Stomach smooth muscle (tissue), 2 donors: ENCODE results near the gene LMNB1.

Experiments
- H3K27ac ChIP-seq: one replicate; pipeline ENCODE4 v1.7.0; 2013; ENCODE audit warnings: mild to moderate bottlenecking, low read length, inconsistent platforms
- H3K27me3 ChIP-seq, 2 donors: one replicate each; pipeline ENCODE4 v1.7.0; 2013; ENCODE audit warnings: low read length in 2 of 2; ENCODE audit not compliant: insufficient read depth in 2 of 2, control insufficient read depth in 1 of 2
- H3K36me3 ChIP-seq, 2 donors: one replicate each; pipeline ENCODE4 v1.7.0; 2013; ENCODE audit warnings: low read length in 2 of 2; ENCODE audit not compliant: control insufficient read depth in 2 of 2, insufficient read depth in 2 of 2
- H3K4me1 ChIP-seq: one replicate; pipeline ENCODE4 v1.7.0; 2013; ENCODE audit warnings: low read length; ENCODE audit not compliant: control insufficient read depth, insufficient read depth
- H3K4me3 ChIP-seq, 2 donors: one replicate each; pipeline ENCODE4 v1.7.0; 2013; ENCODE audit warnings: low read length in 2 of 2
- H3K9ac ChIP-seq, 2 donors: one replicate each; pipeline ENCODE4 v1.7.0; 2013; ENCODE audit warnings: low read length in 2 of 2, mild to moderate bottlenecking in 1 of 2
- H3K9me3 ChIP-seq, 2 donors: one replicate each; pipeline ENCODE4 v1.7.0; 2013; ENCODE audit warnings: low read length in 2 of 2; ENCODE audit not compliant: control insufficient read depth in 2 of 2
- donor health status: healthy.
- donor health status: Pancreatic carcinoma.

LMNB1 gene

DNA sequence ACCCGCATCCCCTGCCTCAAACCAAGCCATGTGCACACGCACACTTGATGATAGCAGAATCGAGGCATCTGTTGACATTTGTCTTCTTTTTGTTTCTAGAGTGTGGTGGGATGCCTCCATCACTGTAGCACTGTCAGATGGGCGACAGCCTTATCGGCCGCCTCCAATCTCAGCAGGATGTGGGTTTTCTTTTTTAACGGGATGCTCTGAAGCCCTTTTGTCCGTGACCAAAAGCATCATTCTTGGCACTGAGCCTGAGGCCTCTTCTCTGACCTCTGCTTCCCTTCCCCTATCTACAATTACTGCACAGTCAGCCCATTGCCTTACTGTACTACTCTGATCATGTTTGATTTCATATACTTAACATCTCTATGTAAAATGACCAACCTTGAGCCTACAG, 78.3 kb downstream of the LMNB1 start:
- H3K4me1 ChIP-seq = peaks cover 19% of the 10 kb centered on the region
- H3K9me3 ChIP-seq = no peaks in the 10 kb centered on the region
- H3K27ac ChIP-seq = no peak overlapping the region
- H3K9ac ChIP-seq = no peak overlapping the region
- H3K4me3 ChIP-seq = no peak overlapping the region
- no peaks in the 10 kb centered on the region for H3K27me3 ChIP-seq
- H3K36me3 ChIP-seq = no peaks in the 10 kb centered on the region

DNA sequence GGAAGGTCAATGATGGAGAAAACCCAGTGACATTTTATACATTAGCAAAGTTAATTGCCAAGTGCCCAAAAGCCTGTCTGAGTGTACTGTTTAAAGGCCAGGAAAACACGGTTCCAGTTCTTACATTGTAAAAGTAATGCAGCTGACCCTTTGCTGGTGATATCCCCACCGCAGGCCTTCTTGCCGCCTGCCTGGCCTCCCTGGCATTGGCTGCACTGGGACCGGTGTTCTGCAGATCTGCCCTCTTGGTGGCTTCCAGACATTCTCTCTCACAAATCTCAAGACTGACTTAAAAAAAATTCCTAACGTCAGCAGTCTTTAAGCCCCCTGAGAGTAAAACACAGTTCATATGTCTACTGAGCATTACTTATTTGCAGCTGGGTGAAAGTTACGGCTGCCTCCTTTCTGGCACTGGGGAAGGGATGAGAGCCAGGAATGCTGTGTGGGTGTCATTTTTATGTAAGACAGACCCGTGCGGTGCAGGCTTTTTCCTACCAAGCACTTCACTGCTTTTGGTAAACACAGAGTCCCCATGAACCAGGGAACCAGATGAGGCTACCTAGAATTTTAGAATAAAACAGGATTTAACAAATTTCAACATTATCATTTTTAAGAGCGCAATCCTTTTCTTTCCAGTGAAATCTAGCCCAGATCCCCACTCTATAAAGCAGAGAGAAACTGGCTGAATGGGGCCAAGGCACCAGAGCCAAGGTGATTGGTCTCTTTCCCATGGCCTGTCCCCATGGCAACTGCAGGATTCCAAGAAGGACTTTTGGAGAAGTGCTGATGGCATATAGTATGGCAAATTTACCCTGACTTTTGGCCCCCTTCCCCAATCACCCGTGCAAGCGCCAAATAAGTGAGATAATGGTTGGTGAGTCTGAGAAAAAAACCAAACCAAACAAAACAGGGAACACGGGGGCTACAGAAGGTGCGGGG, 80.8 kb downstream of the LMNB1 start:
- Histone ChIP-seq H3K27me3 (no peaks in the 10 kb centered on the region), H3K9ac (no peak overlapping the region), H3K27ac (peak overlapping the region; percentile 58), H3K9me3 (no peaks in the 10 kb centered on the region), H3K36me3 (no peaks in the 10 kb centered on the region), H3K4me3 (peak overlapping the region in 1 of 2 donors; percentile 22), H3K4me1 (peaks cover 14% of the 10 kb centered on the region)

GRCh38 chr5:126858441-126858840, 81.5 kb downstream of the LMNB1 start:
- Histone ChIP-seq H3K4me3 (no peak overlapping the region), H3K4me1 (peaks cover 14% of the 10 kb centered on the region), H3K27me3 (no peaks in the 10 kb centered on the region), H3K27ac (peak overlapping the region; percentile 31), H3K9me3 (no peaks in the 10 kb centered on the region), H3K9ac (no peak overlapping the region), H3K36me3 (no peaks in the 10 kb centered on the region)

DNA sequence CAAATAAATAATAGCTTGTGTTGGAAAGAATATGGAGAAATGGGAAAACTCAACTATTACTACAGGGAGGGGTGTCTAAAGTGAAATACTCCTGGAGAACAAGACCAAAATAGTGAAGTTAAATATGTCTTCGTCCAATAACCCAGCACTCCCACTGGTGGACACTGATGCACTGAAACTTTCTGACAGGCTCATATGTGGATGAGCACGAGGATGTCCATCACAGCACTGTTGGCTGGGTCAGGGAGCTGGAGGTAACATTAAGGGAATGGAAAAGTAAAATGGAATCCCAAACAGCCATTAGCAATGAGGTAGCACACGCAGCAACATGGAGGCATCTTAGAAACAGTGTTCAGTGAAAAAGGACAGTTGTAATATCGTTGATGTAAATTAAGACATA, 86.5 kb downstream of the LMNB1 start:
- H3K9ac ChIP-seq = no peak overlapping the region
- no peak overlapping the region for H3K4me3 ChIP-seq
- peaks cover 2% of the 10 kb centered on the region for H3K4me1 ChIP-seq

DNA sequence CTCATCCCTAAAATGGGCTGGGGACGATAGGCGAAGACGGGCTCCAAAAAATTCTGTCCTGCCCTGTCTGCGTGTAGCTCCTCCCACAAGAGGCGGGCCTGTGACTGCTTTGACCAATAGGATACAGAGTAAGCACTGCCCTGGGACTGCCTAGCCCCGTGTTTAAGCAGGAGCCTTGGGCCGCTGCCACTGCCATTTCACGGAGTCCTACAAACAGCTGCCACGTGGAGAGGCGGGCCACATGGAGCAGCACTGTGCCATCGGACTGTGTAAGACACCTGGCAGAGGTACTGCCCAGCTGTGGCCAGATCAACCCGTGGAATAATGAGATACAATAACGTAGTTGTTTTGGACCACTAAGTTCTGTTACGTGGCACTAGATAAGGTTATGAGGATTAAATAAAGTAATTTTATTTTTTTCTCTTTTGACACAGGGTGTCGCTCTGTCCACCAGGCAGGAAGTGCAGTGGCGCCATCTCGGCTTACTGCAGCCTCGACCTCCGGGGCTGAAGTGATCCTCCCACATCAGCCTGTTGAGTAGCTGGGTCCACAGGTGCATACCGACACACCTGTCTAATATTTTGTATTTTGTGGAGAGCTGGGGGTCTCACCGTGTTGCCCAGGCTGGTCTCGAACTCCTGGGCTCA, 87.2 kb downstream of the LMNB1 start:
- Histone ChIP-seq H3K27me3 (peaks cover 0 to 7% of the 10 kb centered on the region in 2 donors), H3K9me3 (no peaks in the 10 kb centered on the region), H3K4me3 (no peak overlapping the region), H3K27ac (no peak overlapping the region), H3K4me1 (peaks cover 2% of the 10 kb centered on the region), H3K9ac (no peak overlapping the region), H3K36me3 (no peaks in the 10 kb centered on the region)

More for the DNA sequence above, 86.5 kb downstream of the LMNB1 start:
- Histone ChIP-seq H3K36me3 (no peaks in the 10 kb centered on the region), H3K27ac (no peak overlapping the region), H3K9me3 (no peaks in the 10 kb centered on the region), H3K27me3 (peaks cover 0 to under 1% of the 10 kb centered on the region in 2 donors)

DNA sequence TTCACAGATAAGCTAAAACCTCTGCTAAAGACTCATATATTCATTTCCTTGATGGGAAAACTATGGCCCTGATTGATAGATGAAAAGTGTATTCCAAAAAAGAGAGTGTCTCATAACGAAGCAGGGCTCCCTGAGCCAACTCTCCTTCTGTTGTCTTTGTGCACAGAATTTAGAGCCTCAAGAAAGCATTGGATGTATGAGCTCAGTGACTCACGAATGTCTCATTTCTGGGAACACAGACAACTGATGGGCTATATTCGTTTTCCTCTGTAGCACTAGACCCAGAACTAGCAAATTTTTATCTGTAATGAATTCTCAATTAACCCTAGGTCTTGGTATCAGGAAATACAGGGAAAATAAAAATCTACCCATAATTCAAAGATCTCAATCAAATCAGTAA, 88.4 kb downstream of the LMNB1 start:
- peaks cover 3% of the 10 kb centered on the region for H3K4me1 ChIP-seq
- H3K4me3 ChIP-seq = no peak overlapping the region
- no peaks in the 10 kb centered on the region for H3K9me3 ChIP-seq
- no peak overlapping the region for H3K27ac ChIP-seq
- no peaks in the 10 kb centered on the region for H3K36me3 ChIP-seq
- H3K27me3 ChIP-seq = peaks cover 0 to 7% of the 10 kb centered on the region in 2 donors
- no peak overlapping the region for H3K9ac ChIP-seq

- Histone ChIP-seq H3K27ac (no peak overlapping the region), H3K4me3 (no peak overlapping the region), H3K9me3 (no peaks in the 10 kb centered on the region), H3K27me3 (peaks cover 0 to 7% of the 10 kb centered on the region in 2 donors), H3K4me1 (peaks cover 3% of the 10 kb centered on the region), H3K9ac (no peak overlapping the region), H3K36me3 (no peaks in the 10 kb centered on the region)
Measured at GRCh38 chr5:126866851-126867636, 90.1 kb downstream of the LMNB1 start.

DNA sequence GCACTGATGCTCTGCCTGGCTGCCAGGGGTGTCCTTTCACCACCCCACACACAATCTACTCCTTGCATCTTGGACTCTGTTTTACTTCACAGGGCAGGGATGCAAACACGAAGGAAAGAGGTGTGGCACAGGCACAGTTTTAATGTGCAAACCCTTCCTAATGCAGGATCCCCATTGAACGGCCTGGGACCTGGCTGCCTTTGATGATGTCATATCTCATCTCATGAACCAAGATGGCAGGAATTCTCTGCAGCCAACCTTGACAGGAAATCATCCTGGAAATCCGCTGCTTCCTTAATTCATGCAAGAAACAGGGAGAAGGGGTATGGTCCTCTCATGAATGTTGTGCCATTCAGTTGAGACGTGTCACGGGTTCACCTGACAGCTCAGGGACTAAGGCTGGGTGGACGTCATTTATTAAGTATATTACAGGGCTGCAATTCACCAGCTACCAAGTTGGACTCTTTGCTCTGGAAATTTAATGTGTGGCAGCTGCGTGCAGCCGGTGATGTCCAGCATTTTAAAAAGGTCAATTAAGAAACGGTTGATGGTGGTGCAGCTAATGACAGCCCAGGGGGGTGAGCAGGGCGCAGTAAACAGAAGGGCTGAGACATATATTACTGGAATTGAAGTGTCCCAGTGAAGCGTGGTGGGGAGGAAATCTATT, 91.5 kb downstream of the LMNB1 start:
- no peaks in the 10 kb centered on the region for H3K36me3 ChIP-seq
- peaks cover 3% of the 10 kb centered on the region for H3K4me1 ChIP-seq
- peaks cover 0 to 7% of the 10 kb centered on the region in 2 donors for H3K27me3 ChIP-seq
- H3K9me3 ChIP-seq = no peaks in the 10 kb centered on the region
- H3K9ac ChIP-seq = no peak overlapping the region
- peak overlapping the region in 1 of 2 donors; percentile 52 for H3K4me3 ChIP-seq
- H3K27ac ChIP-seq = no peak overlapping the region

DNA sequence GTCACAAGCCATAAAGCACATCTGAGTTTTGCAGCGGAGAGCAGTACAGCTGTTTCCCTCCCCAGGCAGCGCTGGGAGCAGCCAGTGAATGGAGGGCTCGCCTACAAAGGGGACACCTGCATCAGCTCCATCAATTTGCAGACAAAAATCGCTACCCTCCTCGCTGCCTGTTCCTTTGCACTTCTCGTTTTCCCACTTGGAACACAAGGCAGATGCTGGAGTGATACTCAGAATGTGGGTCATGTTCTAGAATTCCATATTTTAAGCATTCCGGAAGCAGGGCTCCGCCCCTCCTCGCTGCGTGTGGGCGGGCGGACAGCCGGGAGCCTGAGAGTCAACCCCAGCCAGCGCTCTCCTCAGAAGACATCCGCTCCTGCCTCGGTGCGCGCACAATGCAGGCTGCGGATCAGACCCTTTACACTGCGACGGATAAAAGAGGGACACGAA, 92.1 kb downstream of the LMNB1 start:
- Histone ChIP-seq H3K9me3 (no peaks in the 10 kb centered on the region), H3K27me3 (peaks cover 0 to 7% of the 10 kb centered on the region in 2 donors), H3K36me3 (no peaks in the 10 kb centered on the region), H3K9ac (no peak overlapping the region), H3K4me1 (peaks cover 3% of the 10 kb centered on the region), H3K4me3 (peak overlapping the region; percentile 44 to 52), H3K27ac (no peak overlapping the region)

- Histone ChIP-seq H3K4me1 (peaks cover 16% of the 10 kb centered on the region), H3K27ac (no peak overlapping the region), H3K4me3 (no peak overlapping the region), H3K36me3 (no peaks in the 10 kb centered on the region), H3K9me3 (no peaks in the 10 kb centered on the region), H3K9ac (no peak overlapping the region), H3K27me3 (peaks cover 0 to 7% of the 10 kb centered on the region in 2 donors)
Measured at GRCh38 chr5:126871441-126871840, 94.5 kb downstream of the LMNB1 start.
